ENCODE data around the gene MOB3B. TPM values are rescaled to one million over a fixed set of nuclear protein-coding genes. Genes with fewer than 3 reads are reported as not detected.

Gene MOB3B
- polyA plus RNA-seq, 1 experiment = 0.38 TPM

DNA sequence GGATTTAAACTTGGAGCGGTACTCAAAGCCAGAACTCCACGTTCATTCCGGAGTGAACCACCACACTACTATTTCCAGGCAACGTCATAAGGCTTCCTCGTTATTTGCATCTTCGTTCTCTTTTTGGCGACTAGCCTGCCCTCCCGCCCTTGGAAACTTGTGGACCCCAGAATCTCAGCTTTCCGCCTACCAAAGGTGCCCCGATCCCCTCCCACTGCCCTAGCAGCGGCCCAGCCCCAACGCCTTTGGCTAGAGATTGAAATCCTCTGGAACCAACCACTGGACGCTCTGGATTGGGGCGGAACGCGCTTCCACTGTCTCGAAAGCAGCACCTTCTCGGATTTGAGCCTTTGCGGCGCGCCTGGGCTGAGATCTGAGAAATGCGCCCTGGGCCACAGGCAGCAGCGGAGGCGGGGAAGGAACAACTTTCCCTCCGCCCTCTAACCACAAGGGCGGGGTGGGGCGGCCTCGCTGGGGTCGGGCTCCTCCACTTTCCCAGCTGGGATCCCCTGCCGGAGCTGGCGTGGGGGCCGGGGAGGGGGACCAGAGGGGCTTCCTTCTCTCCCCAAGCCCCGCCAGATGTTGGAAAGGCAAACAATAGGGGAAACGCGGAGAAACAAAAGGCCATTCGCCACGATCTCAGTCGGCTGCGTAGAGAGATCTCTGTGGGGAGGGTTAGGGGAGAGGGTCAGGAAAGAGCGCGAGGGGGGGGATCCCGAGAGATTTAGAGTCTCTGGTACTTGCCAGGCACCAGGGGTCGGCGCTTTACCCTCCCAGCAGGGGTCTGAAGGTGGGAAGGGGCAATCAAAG is 1.3 kb downstream of the MOB3B start:
- TF ChIP-seq, protein P1, sequence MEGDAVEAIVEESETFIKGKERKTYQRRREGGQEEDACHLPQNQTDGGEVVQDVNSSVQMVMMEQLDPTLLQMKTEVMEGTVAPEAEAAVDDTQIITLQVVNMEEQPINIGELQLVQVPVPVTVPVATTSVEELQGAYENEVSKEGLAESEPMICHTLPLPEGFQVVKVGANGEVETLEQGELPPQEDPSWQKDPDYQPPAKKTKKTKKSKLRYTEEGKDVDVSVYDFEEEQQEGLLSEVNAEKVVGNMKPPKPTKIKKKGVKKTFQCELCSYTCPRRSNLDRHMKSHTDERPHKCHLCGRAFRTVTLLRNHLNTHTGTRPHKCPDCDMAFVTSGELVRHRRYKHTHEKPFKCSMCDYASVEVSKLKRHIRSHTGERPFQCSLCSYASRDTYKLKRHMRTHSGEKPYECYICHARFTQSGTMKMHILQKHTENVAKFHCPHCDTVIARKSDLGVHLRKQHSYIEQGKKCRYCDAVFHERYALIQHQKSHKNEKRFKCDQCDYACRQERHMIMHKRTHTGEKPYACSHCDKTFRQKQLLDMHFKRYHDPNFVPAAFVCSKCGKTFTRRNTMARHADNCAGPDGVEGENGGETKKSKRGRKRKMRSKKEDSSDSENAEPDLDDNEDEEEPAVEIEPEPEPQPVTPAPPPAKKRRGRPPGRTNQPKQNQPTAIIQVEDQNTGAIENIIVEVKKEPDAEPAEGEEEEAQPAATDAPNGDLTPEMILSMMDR (IDR thresholded peaks at IDR 0.05; ENCODE audit: low read depth, low read length) = no peak
- H3K27me3 ChIP-seq (ENCODE audit: control insufficient read depth, insufficient read depth, low read length) = peaks cover 30% of the 10 kb centered on the region
- H3K27ac ChIP-seq (ENCODE audit: low read depth, low read length) = no peak overlapping the region
- H3K4me3 ChIP-seq (ENCODE audit: low read depth, low read length) = peak overlapping the region; percentile 64
- no peaks in the 10 kb centered on the region; the same call in 1 of the 2 replicates for H3K9me3 ChIP-seq (ENCODE audit: control insufficient read depth, insufficient read depth, low read length)
- ChIA-PET POLR2A (no interaction called here), CTCF (interaction anchor here (0.7 to 1.0 kb wide), 2 partner anchors 11 to 82 kb away, joined by 3 to 8 read pairs; no protein-coding TSS in a partner anchor)
- DNase-seq (ENCODE audit: low read depth, low spot score) = no peak

DNA sequence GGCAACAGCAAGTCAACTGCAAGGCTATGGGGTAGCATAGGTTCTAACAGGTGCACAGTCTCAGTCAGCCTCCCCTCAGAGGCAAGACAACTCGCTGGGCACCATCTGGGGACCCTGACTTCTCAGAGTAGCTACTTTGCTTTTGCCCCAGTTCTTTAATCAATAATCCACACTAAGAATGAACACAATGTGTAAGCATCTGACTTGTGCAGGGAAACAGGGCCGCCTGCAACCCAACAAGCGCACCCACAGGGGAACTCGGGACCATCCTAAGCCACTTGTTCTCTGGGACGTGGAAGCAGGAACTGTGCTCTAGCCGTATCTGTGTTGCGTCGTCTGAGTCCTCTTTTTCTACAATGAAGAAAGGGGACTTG is 1.9 kb downstream of the MOB3B start:
- Histone ChIP-seq H3K4me3 (ENCODE audit: low read depth, low read length) (no peak overlapping the region; the same call in 1 of the 2 replicates), H3K9me3 (ENCODE audit: control insufficient read depth, insufficient read depth, low read length) (no peaks in the 10 kb centered on the region; the same call in 1 of the 2 replicates), H3K27ac (ENCODE audit: low read depth, low read length) (no peak overlapping the region), H3K27me3 (ENCODE audit: control insufficient read depth, insufficient read depth, low read length) (peaks cover 30% of the 10 kb centered on the region)
- POLR2A ChIA-PET = no interaction called here
- TF ChIP-seq, protein P1 (IDR thresholded peaks at IDR 0.05; ENCODE audit: low read depth, low read length) = no peak
- CTCF ChIA-PET = interaction anchor here (1.0 kb wide), 1 partner anchor 11 kb away, joined by 3 read pairs; no protein-coding TSS in a partner anchor
- DNase-seq (ENCODE audit: low read depth, low spot score) = no peak

DNA sequence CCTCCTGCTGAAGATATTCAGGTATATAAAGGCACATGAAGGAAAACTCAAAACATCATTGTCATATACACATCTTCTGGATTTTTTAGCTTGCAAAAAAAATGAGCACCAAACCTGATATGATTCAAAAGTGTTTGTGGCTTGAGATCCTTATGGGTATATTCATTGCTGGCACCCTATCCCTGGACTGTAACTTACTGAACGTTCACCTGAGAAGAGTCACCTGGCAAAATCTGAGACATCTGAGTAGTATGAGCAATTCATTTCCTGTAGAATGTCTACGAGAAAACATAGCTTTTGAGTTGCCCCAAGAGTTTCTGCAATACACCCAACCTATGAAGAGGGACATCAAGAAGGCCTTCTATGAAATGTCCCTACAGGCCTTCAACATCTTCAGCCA is 5.4 kb downstream of the MOB3B start, which contains the start of gene IFNK:
Gene IFNK, plus strand, starts transcription at position 55 of the 400 bp plus-strand sequence. Its CDS starts 47 bp downstream, at position 102.
- H3K4me3 ChIP-seq (ENCODE audit: low read depth, low read length) = no peak within 1 kb of the TSS
- POLR2A ChIA-PET = no interaction called here
- CTCF ChIA-PET = interaction anchor here (0.5 to 1.3 kb wide), 3 partner anchors 21 to 191 kb away, joined by 3 to 4 read pairs (median 4); no protein-coding TSS in a partner anchor
- H3K9me3 ChIP-seq (ENCODE audit: control insufficient read depth, insufficient read depth, low read length) = no peaks in the 10 kb centered on the region; the same call in 1 of the 2 replicates
- H3K27ac ChIP-seq (ENCODE audit: low read depth, low read length) = no peak within 1 kb of the TSS
- TF ChIP-seq, protein P1 (IDR thresholded peaks at IDR 0.05; ENCODE audit: low read depth, low read length) = no peak
- no peak for DNase-seq (ENCODE audit: low read depth, low spot score)
- H3K27me3 ChIP-seq (ENCODE audit: control insufficient read depth, insufficient read depth, low read length) = peaks cover 23% of the 10 kb centered on the region

DNA sequence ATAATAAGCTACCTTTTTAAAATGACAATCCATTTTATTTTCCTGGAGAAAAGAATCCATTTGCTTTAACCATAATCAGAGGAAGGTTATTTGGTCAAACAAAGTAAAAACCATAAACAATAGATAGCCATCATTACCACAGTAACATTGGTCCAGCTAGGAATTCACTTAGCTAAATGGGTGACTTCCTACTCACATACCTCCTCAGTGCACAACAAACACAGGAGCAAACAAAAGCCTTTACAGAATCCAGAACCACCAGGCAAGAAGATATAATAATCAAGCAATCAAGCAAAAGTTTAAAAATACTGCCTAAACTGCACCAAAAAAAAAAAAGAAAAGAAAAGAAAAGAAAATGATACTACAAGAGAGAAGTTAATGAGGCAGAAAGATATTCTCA is 6.5 kb downstream of the MOB3B start:
- ChIA-PET POLR2A (no interaction called here), CTCF (interaction anchor here (0.7 to 1.6 kb wide), 3 partner anchors 22 to 421 kb away, joined by 3 to 7 read pairs (median 4); no protein-coding TSS in a partner anchor)
- TF ChIP-seq, protein P1 (IDR thresholded peaks at IDR 0.05; ENCODE audit: low read depth, low read length) = no peak
- H3K27ac ChIP-seq (ENCODE audit: low read depth, low read length) = no peak overlapping the region
- H3K9me3 ChIP-seq (ENCODE audit: control insufficient read depth, insufficient read depth, low read length) = no peaks in the 10 kb centered on the region
- DNase-seq (ENCODE audit: low read depth, low spot score) = no peak
- H3K27me3 ChIP-seq (ENCODE audit: control insufficient read depth, insufficient read depth, low read length) = peaks cover 17% of the 10 kb centered on the region
- no peak overlapping the region for H3K4me3 ChIP-seq (ENCODE audit: low read depth, low read length)

DNA sequence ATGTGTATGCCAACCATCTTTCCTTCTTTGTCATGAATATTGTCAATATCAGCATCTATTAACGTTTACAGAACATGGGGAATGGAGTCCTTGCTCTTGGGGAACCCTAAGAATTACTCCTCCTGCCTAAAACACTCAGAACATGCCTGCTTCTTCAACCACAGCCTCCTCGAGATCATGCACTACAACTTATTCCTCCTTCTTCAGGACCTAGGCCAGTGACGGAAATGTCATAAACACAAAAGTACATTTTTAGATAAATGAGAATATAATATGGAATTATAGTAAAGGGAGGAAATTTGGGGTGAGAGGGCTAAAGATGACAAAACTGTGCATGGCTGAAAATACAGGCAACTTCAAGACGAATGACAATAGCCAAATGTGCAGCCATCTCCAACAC is 8.6 kb downstream of the MOB3B start:
- Histone ChIP-seq H3K27me3 (ENCODE audit: control insufficient read depth, insufficient read depth, low read length) (peaks cover 4% of the 10 kb centered on the region), H3K27ac (ENCODE audit: low read depth, low read length) (no peak overlapping the region), H3K9me3 (ENCODE audit: control insufficient read depth, insufficient read depth, low read length) (no peaks in the 10 kb centered on the region), H3K4me3 (ENCODE audit: low read depth, low read length) (no peak overlapping the region)
- TF ChIP-seq, protein P1 (IDR thresholded peaks at IDR 0.05; ENCODE audit: low read depth, low read length) = no peak
- CTCF ChIA-PET = no interaction called here
- no peak for DNase-seq (ENCODE audit: low read depth, low spot score)
- POLR2A ChIA-PET = no interaction called here
